ENCODE measurements around the gene CLCN6.

The CLCN6 gene

GRCh38 chr1:11869650-11870207 is 63.7 kb downstream of the CLCN6 start:
- peaks cover 88% of the 10 kb centered on the region for H3K27me3 ChIP-seq (ENCODE audit: insufficient read depth, low read depth)
- no peak overlapping the region for H3K4me3 ChIP-seq (IDR thresholded peaks at IDR 0.05; ENCODE audit: insufficient read depth, low read depth, low read length)
- no peaks in the 10 kb centered on the region for H3K4me1 ChIP-seq (ENCODE audit: low read depth, poor library complexity, severe bottlenecking)
- H4K20me1 ChIP-seq (ENCODE audit: insufficient read depth): no peaks in the 10 kb centered on the region
- TF ChIP-seq CTCF (conservative IDR thresholded peaks at IDR 0.05; ENCODE audit: low read depth, low read length): no peak
- H3K36me3 ChIP-seq (ENCODE audit: insufficient read depth): no peaks in the 10 kb centered on the region
- H3K9ac ChIP-seq: no peak overlapping the region
- no peaks in the 10 kb centered on the region for H3K79me2 ChIP-seq (ENCODE audit: insufficient read depth, low read depth)
- H3K4me2 ChIP-seq: no peak overlapping the region
- H3K27ac ChIP-seq: no peak overlapping the region
- no peak overlapping the region for H2AFZ ChIP-seq (ENCODE audit: low read depth)

GRCh38 chr1:11872545-11872944 is 66.6 kb downstream of the CLCN6 start:
- no peak overlapping the region for H3K4me2 ChIP-seq
- H4K20me1 ChIP-seq (ENCODE audit: insufficient read depth): no peaks in the 10 kb centered on the region
- H3K4me1 ChIP-seq (ENCODE audit: low read depth, poor library complexity, severe bottlenecking): no peaks in the 10 kb centered on the region
- H3K36me3 ChIP-seq (ENCODE audit: insufficient read depth): no peaks in the 10 kb centered on the region
- H3K27ac ChIP-seq: no peak overlapping the region
- H3K9ac ChIP-seq: no peak overlapping the region
- H3K27me3 ChIP-seq (ENCODE audit: insufficient read depth, low read depth): peaks cover 93% of the 10 kb centered on the region
- H2AFZ ChIP-seq (ENCODE audit: low read depth): no peak overlapping the region
- no peaks in the 10 kb centered on the region for H3K79me2 ChIP-seq (ENCODE audit: insufficient read depth, low read depth)
- no peak for TF ChIP-seq CTCF (conservative IDR thresholded peaks at IDR 0.05; ENCODE audit: low read depth, low read length)
- H3K4me3 ChIP-seq (IDR thresholded peaks at IDR 0.05; ENCODE audit: insufficient read depth, low read depth, low read length): no peak overlapping the region

DNA sequence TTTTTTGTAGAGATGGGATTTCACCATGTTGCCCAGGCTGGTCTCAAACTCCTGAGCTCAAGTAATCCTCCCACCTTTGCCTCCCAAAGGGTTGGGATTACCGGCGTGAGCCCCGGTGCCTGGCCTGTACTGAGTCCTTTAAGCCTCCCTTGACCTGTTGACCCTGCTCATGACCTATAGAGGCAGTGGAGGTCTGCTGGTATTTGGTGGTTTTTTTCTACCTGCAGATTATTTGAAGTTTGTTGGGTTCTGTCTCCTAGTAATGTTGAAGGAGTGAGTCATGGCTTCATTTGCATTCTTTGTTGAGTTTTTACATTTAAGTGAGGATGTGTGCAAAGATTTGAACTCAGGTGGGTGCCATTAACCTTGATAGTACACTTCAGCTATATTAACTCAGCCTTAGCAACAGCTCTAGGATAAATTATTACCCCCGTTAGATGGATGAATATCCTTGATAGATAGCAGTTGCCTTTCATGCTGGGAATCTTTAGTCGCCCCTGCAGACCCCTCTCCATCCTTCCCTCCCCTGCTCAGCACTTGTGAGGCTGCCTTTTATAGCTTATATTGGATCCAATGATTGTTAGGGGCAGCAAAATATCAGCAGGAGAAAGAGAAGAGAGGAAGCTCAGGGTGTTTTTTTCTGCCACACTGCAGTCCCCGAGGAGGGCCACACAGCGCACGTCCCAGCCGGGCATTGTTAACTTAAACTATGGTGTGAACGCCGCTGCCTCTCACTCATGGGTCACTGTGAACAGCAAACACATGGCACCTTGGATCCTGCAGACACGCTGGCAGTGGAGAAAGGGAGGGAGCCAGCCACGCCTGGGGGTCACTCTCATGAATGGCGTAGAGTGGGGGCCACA is 67.6 kb downstream of the CLCN6 start:
- H3K27me3 ChIP-seq (ENCODE audit: insufficient read depth, low read depth): peaks cover 93% of the 10 kb centered on the region
- H3K4me1 ChIP-seq (ENCODE audit: low read depth, poor library complexity, severe bottlenecking): no peaks in the 10 kb centered on the region
- no peak overlapping the region for H3K4me2 ChIP-seq
- no peaks in the 10 kb centered on the region for H3K79me2 ChIP-seq (ENCODE audit: insufficient read depth, low read depth)
- H3K36me3 ChIP-seq (ENCODE audit: insufficient read depth): no peaks in the 10 kb centered on the region
- H3K27ac ChIP-seq: no peak overlapping the region
- H2AFZ ChIP-seq (ENCODE audit: low read depth): no peak overlapping the region
- H3K4me3 ChIP-seq (IDR thresholded peaks at IDR 0.05; ENCODE audit: insufficient read depth, low read depth, low read length): no peak overlapping the region
- H4K20me1 ChIP-seq (ENCODE audit: insufficient read depth): no peaks in the 10 kb centered on the region
- no peak for TF ChIP-seq CTCF (conservative IDR thresholded peaks at IDR 0.05; ENCODE audit: low read depth, low read length)
- no peak overlapping the region for H3K9ac ChIP-seq

DNA sequence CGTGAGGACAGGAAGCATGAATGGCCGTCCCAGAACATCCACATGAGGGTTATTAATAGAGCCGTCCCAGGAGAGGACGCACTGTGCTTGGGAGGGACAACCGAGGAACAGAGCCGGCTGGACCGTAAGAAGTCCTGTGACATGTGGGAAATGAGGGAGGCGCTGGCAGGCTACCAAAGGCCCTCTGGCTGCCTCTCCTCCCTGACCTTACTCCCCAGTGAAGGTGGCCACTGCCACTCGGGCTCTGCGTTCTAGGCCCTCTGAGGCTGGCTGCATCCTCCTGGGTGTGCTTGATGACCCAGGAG is 68.2 kb downstream of the CLCN6 start:
- Histone ChIP-seq H3K27ac (no peak overlapping the region), H3K27me3 (ENCODE audit: insufficient read depth, low read depth) (peaks cover 93% of the 10 kb centered on the region), H3K4me3 (IDR thresholded peaks at IDR 0.05; ENCODE audit: insufficient read depth, low read depth, low read length) (no peak overlapping the region), H3K36me3 (ENCODE audit: insufficient read depth) (no peaks in the 10 kb centered on the region), H3K4me1 (ENCODE audit: low read depth, poor library complexity, severe bottlenecking) (no peaks in the 10 kb centered on the region), H3K9ac (no peak overlapping the region), H3K4me2 (no peak overlapping the region), H2AFZ (ENCODE audit: low read depth) (no peak overlapping the region), H4K20me1 (ENCODE audit: insufficient read depth) (no peaks in the 10 kb centered on the region), H3K79me2 (ENCODE audit: insufficient read depth, low read depth) (no peaks in the 10 kb centered on the region)
- no peak for TF ChIP-seq CTCF (conservative IDR thresholded peaks at IDR 0.05; ENCODE audit: low read depth, low read length)

Measured in KMS-11 (cell line).